Measurements from ENCODE around the gene LYPD6B. TPM values are rescaled to one million over a fixed set of nuclear protein-coding genes. Genes with fewer than 3 reads are reported as not detected.

The LYPD6B gene
- total and polyA plus RNA-seq, 7 donors: not detected

GRCh38 chr2:149080099-149080498, 41.6 kb downstream of the LYPD6B start:
- DNase-seq (no peak), ATAC-seq (no peak)
- H3K4me1 ChIP-seq: no peaks in the 10 kb centered on the region
- no peaks in the 10 kb centered on the region for H3K27me3 ChIP-seq (ENCODE audit: insufficient read depth in 3 of 3, low read length in 2 of 3)
- 67 to 74% (median 71%) methylated on average over 3 of the region's 3 CpGs for WGBS, 3 donors
- H3K27ac ChIP-seq: no peak overlapping the region
- intact Hi-C loops (cut with DNase I): no loop called here
- TF ChIP-seq CTCF (IDR thresholded peaks at IDR 0.05): no peak
- no peaks in the 10 kb centered on the region for H3K36me3 ChIP-seq (ENCODE audit: insufficient read depth in 1 of 2, low read depth in 1 of 2)
- no peak overlapping the region for H3K4me3 ChIP-seq
- no peaks in the 10 kb centered on the region for H3K9me3 ChIP-seq

- 52 to 65% (median 53%) methylated on average over 1 of the region's 1 CpG for WGBS, 3 donors
- ATAC-seq: no peak
- no peaks in the 10 kb centered on the region for H3K4me1 ChIP-seq
- H3K36me3 ChIP-seq (ENCODE audit: insufficient read depth in 1 of 2, low read depth in 1 of 2): no peaks in the 10 kb centered on the region
- H3K9me3 ChIP-seq: no peaks in the 10 kb centered on the region
- no peaks in the 10 kb centered on the region for H3K27me3 ChIP-seq (ENCODE audit: insufficient read depth in 3 of 3, low read length in 2 of 3)
- no peak for TF ChIP-seq CTCF (IDR thresholded peaks at IDR 0.05)
- no peak for DNase-seq
- H3K4me3 ChIP-seq: no peak overlapping the region
- H3K27ac ChIP-seq: no peak overlapping the region
- intact Hi-C loops (cut with DNase I): no loop called here
Observed at GRCh38 chr2:149080971-149081370, 42.5 kb downstream of the LYPD6B start.

- WGBS, 3 donors: 23 to 28% (median 28%) methylated on average over 3 of the region's 3 CpGs
- TF ChIP-seq CTCF (IDR thresholded peaks at IDR 0.05): no peak
Observed at GRCh38 chr2:149082079-149082478, 43.6 kb downstream of the LYPD6B start.

GRCh38 chr2:149082735-149083134, 44.2 kb downstream of the LYPD6B start:
- no peak for DNase-seq
- TF ChIP-seq CTCF (IDR thresholded peaks at IDR 0.05): no peak
- Histone ChIP-seq H3K4me3 (no peak overlapping the region), H3K9me3 (no peaks in the 10 kb centered on the region), H3K4me1 (no peaks in the 10 kb centered on the region), H3K36me3 (ENCODE audit: insufficient read depth in 1 of 2, low read depth in 1 of 2) (no peaks in the 10 kb centered on the region), H3K27ac (no peak overlapping the region), H3K27me3 (ENCODE audit: insufficient read depth in 3 of 3, low read length in 2 of 3) (no peaks in the 10 kb centered on the region)
- intact Hi-C loops (cut with DNase I): no loop called here
- WGBS, 3 donors: 65 to 75% (median 67%) methylated on average over 4 of the region's 4 CpGs
- ATAC-seq: no peak

More at GRCh38 chr2:149082079-149082478, 43.6 kb downstream of the LYPD6B start:
- intact Hi-C loops (cut with DNase I): no loop called here
- no peaks in the 10 kb centered on the region for H3K4me1 ChIP-seq
- H3K27ac ChIP-seq: no peak overlapping the region
- DNase-seq: no peak
- no peak for ATAC-seq
- no peaks in the 10 kb centered on the region for H3K27me3 ChIP-seq (ENCODE audit: insufficient read depth in 3 of 3, low read length in 2 of 3)
- H3K36me3 ChIP-seq (ENCODE audit: insufficient read depth in 1 of 2, low read depth in 1 of 2): no peaks in the 10 kb centered on the region
- no peak overlapping the region for H3K4me3 ChIP-seq
- no peaks in the 10 kb centered on the region for H3K9me3 ChIP-seq
